ENCODE measurements around the gene COMMD4. TPM values are rescaled to one million over a fixed set of nuclear protein-coding genes. Genes with fewer than 3 reads are reported as not detected.

COMMD4 gene
- total RNA-seq, 1 experiment from 2014 or later = 148 TPM

DNA sequence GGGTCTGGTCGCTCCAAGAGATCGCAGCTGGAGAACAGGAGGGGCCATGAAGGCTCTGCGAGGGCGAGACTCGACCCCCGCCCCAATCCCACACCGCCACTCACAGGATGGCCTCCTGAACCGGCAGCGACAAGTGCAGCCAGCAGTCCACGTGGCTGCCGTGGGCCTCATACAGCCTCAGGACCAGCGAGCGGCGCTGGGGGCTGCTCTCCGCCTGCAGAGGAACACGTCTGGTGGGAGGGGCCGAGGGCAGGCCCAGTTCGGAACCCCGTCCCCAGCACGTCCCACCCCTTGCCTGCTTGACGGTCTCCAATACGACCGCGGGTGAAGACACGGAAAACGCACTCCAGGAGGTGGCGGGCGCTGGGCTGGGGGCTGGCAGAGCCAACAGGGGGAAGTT lies 20.1 kb downstream of the COMMD4 start:
- no peak for DNase-seq (ENCODE audit: low spot score)

DNA sequence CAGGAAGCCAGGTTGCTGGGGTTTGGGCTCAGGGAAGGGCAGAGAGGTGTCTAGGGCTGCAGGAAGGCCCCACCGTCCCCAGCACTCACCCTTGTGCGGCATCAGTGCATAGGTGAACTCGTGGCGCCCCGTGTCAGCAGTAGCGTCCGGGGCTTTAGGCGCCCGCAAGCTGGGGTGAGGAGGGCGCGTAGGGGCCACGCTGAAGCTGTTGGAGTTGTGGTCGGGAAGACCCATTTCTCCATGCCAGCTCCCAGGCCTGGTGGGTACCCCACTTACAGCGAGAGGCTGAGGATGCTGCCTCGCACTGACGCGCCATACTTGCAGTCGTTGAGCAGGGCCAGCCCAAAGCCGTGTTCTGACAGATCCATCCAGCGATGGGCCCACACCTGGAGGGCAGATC lies 20.7 kb downstream of the COMMD4 start:
- no peak for DNase-seq (ENCODE audit: low spot score)

DNA sequence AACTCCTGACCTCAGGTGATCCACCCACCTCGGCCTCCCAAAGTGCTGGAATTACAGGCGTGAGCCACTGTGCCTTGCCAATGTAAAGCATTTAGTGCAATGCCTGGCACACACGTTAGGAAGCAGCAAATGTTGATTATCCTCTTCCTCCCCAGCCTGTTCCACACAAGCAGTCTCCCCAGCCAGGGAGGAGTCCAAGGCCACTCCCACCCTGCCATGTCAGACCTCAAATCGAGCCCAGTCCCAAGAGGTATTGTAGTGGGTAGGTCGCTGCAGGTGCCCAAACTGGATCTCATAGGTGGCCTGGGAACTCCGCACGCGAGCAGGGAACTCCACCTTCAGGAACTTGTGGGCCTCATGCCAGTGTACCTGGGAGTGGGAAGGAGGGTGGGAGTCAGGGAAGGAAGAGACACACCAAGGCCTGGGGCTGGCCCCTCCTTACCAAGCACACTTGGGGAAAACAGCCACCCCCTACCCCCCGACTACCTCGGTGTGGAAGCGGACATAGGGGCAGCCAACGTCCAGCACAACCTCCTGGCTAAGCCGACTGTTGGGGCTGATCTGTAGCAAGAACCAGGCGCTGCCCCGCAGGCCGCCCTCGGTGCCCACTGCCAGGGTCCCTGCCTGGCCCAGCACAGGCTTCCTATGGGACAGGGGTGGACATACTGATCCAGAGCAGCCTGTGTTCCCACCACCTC lies 22.3 kb downstream of the COMMD4 start:
- DNase-seq (ENCODE audit: low spot score) = no peak

DNA sequence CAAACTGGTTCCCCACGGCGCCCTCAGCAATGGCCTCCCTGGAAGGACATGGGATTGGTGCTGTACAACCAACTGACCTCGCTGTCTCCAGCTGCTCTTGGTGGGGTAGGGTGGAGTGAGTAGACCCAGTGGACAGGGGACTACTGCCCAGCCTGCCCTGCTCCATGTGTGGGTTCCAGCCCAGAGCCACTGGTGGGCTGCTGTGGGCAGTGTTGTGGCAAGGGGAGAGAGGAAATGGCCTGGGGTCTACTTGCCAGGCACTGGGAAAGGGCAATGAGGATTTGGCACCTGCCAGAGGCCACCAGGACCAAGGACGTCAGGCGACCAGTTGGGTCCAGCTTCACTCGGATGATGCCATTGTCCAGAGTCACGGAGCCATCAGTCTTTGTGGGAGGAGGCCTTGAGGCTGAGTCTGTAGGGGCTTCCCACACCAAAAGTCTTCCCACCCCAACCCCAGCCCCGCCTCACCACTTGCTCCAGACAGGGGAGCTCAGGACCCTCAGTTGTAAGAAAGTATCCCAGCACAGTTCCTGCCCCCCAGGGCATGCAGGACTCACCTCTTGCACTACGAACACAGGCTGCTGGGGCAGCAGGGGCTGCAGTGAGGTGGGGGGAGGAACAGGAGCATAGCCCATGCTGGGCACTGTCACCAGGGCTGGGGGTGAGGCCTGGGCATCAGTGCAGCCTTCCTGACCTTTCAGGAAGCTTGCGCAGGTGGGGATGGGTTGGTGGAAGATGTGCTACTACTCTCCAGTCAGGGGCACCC lies 23.1 kb downstream of the COMMD4 start:
- no peak for DNase-seq (ENCODE audit: low spot score)

DNA sequence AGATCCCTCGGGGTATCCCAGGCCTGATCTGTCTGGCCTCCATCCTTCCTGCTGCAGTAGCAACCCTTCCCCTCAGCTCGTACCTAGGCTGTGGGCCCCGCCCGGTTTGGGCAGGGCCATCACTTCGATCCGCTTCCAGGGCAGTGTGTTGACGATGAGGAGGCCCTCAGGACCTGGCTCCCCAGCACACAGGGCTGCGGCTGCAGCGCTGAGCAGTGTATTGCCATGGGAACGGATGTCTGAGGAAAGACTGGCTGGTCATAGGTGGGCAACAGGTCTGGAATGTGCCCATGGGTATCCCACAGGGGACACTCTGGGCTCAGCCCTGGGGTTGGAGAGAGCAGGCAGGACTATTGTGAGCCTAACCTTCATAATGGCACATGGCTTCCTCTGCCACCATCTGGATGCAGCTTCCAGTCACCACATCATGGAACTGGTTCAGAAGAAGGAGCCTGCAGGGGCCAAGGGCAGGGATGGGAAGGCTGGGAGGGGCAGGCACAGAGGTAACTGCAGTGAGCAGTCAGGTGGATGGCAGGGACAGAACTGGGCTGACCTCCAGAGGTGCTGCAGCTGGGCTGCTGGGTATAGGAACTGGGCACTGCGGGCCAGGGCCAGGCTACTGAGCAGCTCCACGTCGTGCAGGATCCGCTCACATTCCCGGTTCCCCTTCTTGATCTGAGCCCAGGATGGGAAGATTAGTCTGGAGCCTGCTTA lies 23.8 kb downstream of the COMMD4 start:
- no peak for DNase-seq (ENCODE audit: low spot score)

DNA sequence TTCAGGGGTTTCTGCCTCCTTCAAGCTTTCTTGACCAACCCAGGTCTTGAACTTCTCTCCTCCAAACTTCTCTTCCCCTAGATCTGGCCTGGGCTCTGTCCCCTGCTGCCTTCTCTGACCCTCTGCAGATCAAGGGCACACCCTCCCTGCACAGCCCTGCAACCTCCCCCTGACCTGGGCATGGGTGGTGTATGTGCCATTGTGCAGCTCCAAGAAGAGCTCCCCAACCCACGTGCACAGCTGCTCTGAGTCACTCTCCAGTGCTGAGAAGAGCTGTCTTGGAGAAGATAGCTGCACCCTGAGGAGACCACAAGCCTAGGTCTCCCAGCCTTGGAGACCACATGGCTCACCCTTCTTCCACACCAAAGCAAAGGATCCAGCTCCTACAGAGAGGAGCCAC lies 24.5 kb downstream of the COMMD4 start:
- no peak for DNase-seq (ENCODE audit: low spot score)

DNA sequence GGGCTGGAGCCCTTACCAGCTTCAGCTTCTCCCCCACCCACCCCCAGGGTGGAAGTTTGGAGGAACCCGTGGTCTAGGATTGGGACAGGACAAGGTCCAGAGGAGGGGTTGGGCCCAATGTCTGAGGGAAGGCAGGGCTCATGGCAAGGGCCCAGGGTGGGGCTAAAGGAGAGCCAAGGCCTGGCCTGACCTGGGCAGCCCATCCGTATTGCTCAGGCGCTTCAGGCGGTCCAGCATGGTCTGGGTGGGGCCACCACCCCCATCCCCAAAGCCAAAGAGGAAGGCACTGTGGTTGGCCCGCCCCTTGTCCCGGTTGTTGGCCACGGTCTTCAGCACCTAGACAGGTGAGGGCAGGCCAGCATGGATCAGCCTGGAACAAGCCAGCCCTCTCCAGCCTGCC lies 25.0 kb downstream of the COMMD4 start:
- no peak for DNase-seq (ENCODE audit: low spot score)

DNA sequence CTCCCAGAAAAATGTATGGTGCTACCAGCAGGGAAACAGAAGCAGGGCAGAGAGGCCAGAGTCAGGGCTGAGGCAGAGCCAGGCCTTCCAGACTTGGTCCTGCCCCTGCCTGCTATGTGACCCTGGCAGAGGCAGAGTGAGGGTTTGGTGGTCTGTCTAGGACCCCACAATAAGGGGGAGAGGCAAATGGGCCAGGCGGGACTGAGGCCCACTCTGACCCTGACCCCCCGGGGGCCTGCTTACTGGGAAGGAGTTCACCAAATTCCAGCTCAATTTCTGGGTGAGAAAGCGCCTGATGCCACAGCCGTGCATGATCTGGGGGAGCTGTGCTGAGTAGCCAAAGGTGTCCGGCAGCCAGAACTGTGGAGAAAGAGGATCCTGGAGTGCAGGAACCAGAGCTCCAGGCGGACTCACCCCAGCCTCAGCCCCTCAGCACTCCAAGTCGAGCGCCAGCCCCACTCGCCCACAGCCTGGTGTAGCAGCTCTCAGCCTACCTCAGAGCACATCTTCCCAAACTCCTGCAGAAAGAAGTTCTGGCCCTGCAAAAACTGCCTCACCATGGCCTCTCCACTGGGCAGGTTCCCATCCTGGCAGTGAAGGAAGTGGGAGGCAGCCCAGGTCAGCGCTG lies 25.6 kb downstream of the COMMD4 start:
- DNase-seq (ENCODE audit: low spot score) = no peak

DNA sequence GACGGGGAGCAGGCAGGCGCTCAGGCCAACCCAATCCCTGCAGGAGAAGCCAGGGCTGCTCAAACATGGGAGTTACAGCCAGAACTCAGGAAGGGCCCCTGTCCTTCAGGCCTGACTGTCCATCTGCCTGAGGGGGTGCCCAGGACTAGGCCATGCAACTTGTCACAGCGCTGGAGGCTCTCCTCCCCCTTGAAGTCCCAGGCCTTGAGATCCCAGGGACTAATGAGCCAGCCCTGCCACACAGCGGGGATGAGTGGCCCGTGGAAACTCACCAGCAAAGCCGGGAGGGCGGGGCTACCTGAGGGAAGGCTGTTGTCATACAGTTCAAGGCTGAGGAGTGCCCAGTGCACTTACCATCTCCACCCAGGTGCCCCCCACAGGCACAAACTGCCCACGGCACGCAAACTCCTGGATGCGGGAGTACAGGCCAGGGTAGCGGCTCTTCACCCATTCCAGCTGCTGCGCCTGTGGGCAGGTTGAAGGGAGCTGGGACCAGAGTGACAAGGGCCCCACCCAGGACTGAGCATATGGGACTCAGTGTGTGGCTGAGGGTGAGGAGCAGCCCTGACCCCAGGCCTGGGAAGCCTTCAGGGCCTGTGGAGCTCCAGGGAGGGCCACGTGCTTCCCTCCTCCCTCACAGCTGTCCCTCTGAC lies 26.3 kb downstream of the COMMD4 start:
- no peak for DNase-seq (ENCODE audit: low spot score)

DNA sequence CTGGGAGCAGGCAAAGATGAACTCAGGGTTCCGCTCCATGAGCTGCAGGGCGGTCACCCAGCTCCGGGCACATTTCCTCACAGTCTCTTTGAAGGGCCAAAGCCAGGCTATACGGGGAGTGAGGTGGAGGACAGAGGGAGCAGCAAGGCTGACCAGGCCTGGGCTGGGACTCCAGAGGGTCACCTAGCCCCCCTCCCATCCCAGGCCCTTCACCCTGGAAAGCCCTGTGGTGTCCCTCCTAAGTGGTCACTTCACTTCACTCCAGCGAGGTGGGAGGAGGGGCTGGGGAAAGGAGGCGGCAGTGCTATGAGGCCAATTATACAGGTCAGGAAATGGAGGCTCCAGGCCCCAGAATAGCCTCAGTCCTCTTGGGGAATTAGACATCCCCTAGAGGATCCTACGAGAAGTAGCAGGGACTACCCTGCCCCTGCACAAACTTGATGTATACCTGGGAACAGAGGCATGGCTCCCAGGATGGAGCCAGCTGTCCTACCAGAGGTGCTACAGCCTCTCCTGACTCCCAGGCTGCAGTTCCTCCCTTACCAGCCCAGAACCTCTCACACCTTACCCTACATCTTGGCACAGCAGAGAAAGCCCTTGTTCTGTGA lies 26.9 kb downstream of the COMMD4 start:
- DNase-seq (ENCODE audit: low spot score) = no peak

DNA sequence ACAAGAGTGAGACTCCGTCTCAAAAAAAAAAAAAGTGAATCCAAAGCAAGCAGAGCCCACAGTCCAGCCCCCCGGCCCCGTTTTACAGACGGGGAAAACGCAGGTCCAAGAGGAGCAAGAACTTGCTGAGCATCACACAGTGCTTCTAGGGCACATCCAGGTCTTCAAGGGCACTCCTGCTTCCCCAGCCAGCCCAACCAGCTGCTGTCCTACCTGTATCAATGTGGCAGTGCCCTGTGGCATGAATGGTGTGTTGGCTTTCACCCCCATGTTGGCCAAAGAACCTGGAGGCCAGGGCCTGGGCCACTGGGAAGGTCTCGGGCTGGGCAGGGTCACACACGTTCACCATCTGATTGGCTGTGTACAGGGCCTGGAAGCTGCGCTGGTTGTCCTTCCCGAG lies 27.9 kb downstream of the COMMD4 start:
- no peak for DNase-seq (ENCODE audit: low spot score)

DNA sequence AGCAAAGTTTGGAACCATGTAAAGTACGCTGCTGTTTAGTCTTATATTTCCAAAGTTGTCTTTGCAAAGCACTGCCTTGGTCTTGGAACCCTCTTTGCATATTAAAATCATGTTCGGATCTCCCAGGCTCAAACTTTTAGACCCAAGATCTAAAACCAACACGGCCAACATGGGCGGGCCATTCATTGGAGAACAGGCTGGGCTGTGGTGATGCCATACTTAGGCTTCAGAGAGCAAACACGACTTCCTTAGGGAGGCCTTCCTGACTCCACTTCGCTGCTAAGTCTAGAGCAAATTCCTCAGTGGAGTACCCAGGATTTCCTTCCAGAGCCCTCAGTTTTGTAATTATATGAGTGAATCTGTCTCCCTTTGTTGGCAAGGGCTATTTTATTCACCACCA lies 29.0 kb downstream of the COMMD4 start:
- no peak for DNase-seq (ENCODE audit: low spot score)

DNA sequence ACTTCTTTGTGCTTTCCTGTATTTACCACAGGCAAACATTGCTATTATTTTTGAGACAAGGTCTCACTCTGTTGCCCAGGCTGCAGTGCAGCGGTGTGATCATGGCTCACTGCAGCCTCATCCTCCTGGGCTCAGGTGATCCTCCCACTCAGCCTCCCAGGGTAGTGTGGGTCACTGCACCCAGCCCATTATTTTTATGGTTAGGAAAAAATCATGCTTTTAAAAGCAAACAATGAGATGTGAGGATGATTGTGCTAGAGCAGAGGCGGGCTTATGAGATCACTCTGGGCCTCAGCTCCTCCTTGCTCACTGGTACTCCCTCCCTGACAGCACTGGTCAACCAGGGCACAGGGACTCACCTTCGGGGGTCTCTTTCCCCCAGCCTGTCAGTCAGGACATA lies 30.3 kb downstream of the COMMD4 start:
- no peak for DNase-seq (ENCODE audit: low spot score)

DNA sequence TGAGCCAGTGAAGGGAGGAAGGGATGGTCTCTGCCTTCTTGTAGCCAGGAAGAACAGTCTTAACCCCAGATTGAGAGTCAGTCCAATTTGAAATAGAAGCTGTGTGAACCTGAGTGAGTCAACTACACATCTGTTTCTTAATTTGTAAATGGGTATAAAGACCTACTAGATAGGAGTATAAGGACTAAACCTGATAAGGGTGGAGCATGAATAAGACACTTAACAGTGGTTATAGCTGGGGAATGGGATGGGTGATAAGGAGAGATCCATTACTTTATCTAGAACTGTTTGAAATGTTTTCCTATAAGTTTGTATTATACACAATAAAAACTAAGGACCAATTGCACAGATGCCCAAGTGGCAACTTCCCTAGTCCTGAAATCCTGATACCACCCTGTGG lies 31.1 kb downstream of the COMMD4 start:
- DNase-seq (ENCODE audit: low spot score) = no peak

DNA sequence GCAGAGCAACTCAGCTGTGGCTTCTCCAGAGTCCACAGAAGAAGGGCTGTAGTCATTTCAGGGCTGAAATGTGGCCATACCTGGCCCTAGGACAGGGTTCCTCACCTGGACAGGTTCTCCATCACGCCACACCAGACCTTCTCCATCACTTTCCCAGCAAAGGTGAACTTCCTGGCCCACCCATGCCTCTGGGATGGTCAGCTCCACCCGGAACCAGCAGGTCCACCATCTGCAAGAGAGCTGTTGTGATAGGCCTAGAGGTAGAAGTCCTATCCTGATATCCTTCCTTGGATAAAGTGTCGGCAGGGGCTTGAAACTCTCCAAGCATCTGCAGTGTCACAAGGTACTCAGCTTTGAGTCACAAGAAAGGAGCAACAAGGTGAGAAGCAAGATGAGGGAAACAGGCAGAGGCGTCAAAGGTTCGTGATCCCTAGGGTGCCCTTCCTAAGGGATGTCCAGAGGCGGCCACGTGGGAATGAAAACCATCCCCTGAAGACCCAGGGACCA lies 31.6 kb downstream of the COMMD4 start:
- no peak for DNase-seq (ENCODE audit: low spot score)

DNA sequence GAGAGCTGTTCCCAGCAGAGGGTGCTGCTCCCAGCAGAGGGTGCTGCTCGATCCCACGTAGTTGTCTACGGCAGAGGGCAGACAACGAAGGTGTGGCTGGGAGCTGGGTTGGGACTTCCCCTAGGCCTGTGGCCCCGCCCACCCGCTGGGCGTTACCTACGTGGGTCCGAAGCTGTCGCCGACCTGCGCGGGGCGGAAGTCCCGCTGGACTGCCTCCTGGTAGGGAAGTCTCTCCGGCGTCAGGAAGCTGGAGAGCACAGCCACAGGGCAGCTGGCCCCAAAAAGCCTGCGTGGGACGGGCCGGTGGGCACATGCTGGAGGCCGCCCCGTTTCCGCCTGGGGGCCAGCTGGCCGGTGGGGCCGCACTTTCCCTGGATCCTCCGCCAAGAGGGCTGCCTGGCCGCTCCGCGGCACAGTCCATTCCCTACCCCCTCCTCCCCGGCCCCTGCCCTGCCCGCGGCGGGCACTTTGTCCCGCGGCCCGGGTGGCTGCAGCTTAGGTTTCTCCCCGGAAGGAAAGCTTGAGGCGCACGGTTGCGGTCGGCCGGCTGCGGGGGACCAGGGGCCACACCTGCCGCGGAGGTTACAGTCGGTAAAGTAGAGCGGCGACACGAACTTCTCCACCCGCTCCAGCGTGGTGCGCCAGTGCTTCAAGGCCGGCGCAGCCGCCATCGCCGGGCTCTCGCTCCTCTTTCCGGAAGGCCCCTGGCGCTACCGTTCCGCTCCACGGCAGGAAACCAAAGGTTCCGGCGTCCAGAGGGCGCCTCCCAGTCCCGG lies 32.2 kb downstream of the COMMD4 start, which contains the start of gene MAN2C1:
TSS of gene MAN2C1 (minus strand) at position 695 of the 776 bp plus-strand sequence. CDS start at position 671, 24 bp downstream.
- peak; percentile 92 for DNase-seq (ENCODE audit: low spot score)

DNA sequence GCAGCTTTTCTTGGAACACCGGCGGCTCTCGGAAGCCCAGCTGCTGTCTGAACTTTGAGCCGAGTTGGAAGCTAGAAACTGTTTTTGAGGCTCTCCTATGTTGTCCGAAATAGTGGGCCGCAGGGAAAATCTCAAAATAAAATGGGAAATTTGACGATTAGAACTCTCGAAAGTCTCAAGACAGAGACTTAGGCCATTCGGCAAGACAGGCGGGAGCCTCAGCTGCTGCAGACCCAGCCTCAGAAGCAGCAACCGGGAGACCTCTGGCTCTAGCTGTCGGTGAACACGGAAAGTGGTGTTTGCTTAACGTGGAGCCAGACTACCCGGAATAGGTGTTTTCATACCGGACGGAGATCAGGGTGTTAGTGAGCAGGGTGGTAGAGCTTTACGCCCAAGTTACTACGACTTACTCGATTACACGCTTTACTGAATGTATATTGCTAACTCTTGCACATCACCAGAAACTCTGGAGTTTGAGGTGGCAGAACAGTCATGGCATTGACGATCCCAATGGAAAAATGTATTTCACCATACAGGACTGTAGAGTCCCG lies 32.9 kb downstream of the COMMD4 start:
- DNase-seq (ENCODE audit: low spot score) = no peak

DNA sequence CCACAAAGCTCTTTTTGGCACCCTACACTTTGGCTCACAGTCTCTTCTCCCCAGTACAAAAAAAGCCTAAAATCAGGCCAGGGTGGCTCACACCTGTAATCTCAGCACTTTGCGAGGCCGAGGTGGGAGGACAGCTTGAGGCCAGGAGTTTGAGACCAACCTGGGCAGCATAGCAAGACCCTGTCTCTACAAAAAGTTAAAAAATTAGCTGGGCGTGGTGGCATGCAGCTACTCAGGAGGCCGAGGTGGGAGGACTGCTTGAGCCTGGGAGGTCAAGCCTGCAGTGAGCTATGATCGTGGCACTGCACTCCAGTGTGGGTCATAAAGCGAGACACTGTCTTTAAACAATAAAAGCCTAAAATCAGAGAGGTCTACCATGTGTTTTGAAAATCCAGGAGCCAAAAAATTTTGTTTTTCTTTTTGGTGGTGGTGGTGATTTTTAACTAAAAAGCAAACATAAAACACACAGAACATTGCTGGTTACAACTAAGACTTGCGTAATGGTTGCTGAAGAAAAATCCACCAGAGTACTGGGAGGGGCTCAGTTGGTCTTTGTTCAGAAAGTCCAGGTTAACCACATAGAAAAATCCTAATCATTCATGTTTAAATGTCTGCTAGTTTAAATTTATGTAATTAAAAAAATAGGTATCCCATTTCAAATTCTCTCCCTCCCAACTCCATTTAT lies 34.2 kb downstream of the COMMD4 start:
- DNase-seq (ENCODE audit: low spot score) = no peak

DNA sequence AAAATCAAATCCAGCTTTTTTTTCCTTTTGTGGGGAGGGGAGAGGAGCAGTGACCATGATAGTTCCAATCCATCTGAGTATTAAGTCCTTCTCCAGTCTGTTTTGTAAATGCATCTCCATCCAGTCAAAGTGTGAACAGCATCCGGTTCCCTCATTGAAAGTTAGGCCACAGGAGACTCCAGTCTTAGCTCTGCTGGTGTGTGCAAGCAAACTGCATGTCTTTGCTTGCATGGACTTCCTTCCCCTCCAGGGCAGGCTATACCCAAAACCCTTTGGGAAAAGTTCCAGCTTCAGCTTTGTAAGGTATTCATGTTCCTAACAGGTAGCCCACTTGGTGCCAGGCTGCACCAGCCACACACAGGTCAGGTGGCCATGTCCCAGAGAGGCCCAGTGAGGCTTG lies 35.6 kb downstream of the COMMD4 start:
- DNase-seq (ENCODE audit: low spot score) = no peak
